ENCODE measurements around the gene IRS2.

The IRS2 gene

GRCh38 chr13:109768616-109769015 lies 17.8 kb downstream of the IRS2 start:
- H3K36me3 ChIP-seq (ENCODE audit: insufficient read depth): no peaks in the 10 kb centered on the region
- no peak for TF ChIP-seq CTCF (conservative IDR thresholded peaks at IDR 0.05; ENCODE audit: low read depth, low read length)
- no peak overlapping the region for H3K4me3 ChIP-seq (IDR thresholded peaks at IDR 0.05; ENCODE audit: insufficient read depth, low read depth, low read length)
- no peak overlapping the region for H3K27ac ChIP-seq
- no peaks in the 10 kb centered on the region for H3K79me2 ChIP-seq (ENCODE audit: insufficient read depth, low read depth)
- no peaks in the 10 kb centered on the region for H3K4me1 ChIP-seq (ENCODE audit: low read depth, poor library complexity, severe bottlenecking)
- no peaks in the 10 kb centered on the region for H4K20me1 ChIP-seq (ENCODE audit: insufficient read depth)
- H2AFZ ChIP-seq (ENCODE audit: low read depth): no peak overlapping the region
- no peak overlapping the region for H3K9ac ChIP-seq
- H3K4me2 ChIP-seq: no peak overlapping the region
- no peaks in the 10 kb centered on the region for H3K27me3 ChIP-seq (ENCODE audit: insufficient read depth, low read depth)

GRCh38 chr13:109768176-109768575 lies 18.2 kb downstream of the IRS2 start:
- Histone ChIP-seq H3K4me3 (IDR thresholded peaks at IDR 0.05; ENCODE audit: insufficient read depth, low read depth, low read length) (no peak overlapping the region), H3K79me2 (ENCODE audit: insufficient read depth, low read depth) (no peaks in the 10 kb centered on the region), H4K20me1 (ENCODE audit: insufficient read depth) (no peaks in the 10 kb centered on the region), H3K9ac (no peak overlapping the region), H3K27me3 (ENCODE audit: insufficient read depth, low read depth) (no peaks in the 10 kb centered on the region), H3K27ac (no peak overlapping the region), H3K4me2 (no peak overlapping the region), H2AFZ (ENCODE audit: low read depth) (no peak overlapping the region), H3K36me3 (ENCODE audit: insufficient read depth) (no peaks in the 10 kb centered on the region), H3K4me1 (ENCODE audit: low read depth, poor library complexity, severe bottlenecking) (no peaks in the 10 kb centered on the region)
- no peak for TF ChIP-seq CTCF (conservative IDR thresholded peaks at IDR 0.05; ENCODE audit: low read depth, low read length)

GRCh38 chr13:109767023-109767422 lies 19.4 kb downstream of the IRS2 start:
- no peak overlapping the region for H2AFZ ChIP-seq (ENCODE audit: low read depth)
- H3K79me2 ChIP-seq (ENCODE audit: insufficient read depth, low read depth): no peaks in the 10 kb centered on the region
- no peaks in the 10 kb centered on the region for H4K20me1 ChIP-seq (ENCODE audit: insufficient read depth)
- no peak for TF ChIP-seq CTCF (conservative IDR thresholded peaks at IDR 0.05; ENCODE audit: low read depth, low read length)
- H3K27ac ChIP-seq: no peak overlapping the region
- no peaks in the 10 kb centered on the region for H3K36me3 ChIP-seq (ENCODE audit: insufficient read depth)
- no peak overlapping the region for H3K4me2 ChIP-seq
- H3K9ac ChIP-seq: no peak overlapping the region
- no peak overlapping the region for H3K4me3 ChIP-seq (IDR thresholded peaks at IDR 0.05; ENCODE audit: insufficient read depth, low read depth, low read length)
- no peaks in the 10 kb centered on the region for H3K27me3 ChIP-seq (ENCODE audit: insufficient read depth, low read depth)
- H3K4me1 ChIP-seq (ENCODE audit: low read depth, poor library complexity, severe bottlenecking): no peaks in the 10 kb centered on the region

- Histone ChIP-seq H3K4me1 (ENCODE audit: low read depth, poor library complexity, severe bottlenecking) (no peaks in the 10 kb centered on the region), H3K9ac (no peak overlapping the region), H3K27ac (no peak overlapping the region), H3K79me2 (ENCODE audit: insufficient read depth, low read depth) (no peaks in the 10 kb centered on the region), H3K27me3 (ENCODE audit: insufficient read depth, low read depth) (no peaks in the 10 kb centered on the region), H3K36me3 (ENCODE audit: insufficient read depth) (no peaks in the 10 kb centered on the region), H4K20me1 (ENCODE audit: insufficient read depth) (no peaks in the 10 kb centered on the region), H2AFZ (ENCODE audit: low read depth) (no peak overlapping the region), H3K4me3 (IDR thresholded peaks at IDR 0.05; ENCODE audit: insufficient read depth, low read depth, low read length) (no peak overlapping the region), H3K4me2 (no peak overlapping the region)
- no peak for TF ChIP-seq CTCF (conservative IDR thresholded peaks at IDR 0.05; ENCODE audit: low read depth, low read length)
Observed at GRCh38 chr13:109764470-109765291, 21.7 kb downstream of the IRS2 start.

All from KMS-11 (cell line).